DMS 273 treated with DMSO at 0.1 percent for 48 hours (cell line): ENCODE results near the gene POLR2H.
A peak's percentile ranks its signal among the peaks of the same experiment; 100 is the strongest.

Experiments
- DNase-seq: peaks from one replicate; lab custom pipeline; 2025; lab: John Stamatoyannopoulos, UW

POLR2H gene

GRCh38 chr3:184352149-184352785 is 9.2 kb upstream of the POLR2H start:
- no peak for DNase-seq

GRCh38 chr3:184352897-184353545 is 8.5 kb upstream of the POLR2H start:
- no peak for DNase-seq

- DNase-seq: no peak
Observed at GRCh38 chr3:184353546-184353941, 8.0 kb upstream of the POLR2H start.

DNA sequence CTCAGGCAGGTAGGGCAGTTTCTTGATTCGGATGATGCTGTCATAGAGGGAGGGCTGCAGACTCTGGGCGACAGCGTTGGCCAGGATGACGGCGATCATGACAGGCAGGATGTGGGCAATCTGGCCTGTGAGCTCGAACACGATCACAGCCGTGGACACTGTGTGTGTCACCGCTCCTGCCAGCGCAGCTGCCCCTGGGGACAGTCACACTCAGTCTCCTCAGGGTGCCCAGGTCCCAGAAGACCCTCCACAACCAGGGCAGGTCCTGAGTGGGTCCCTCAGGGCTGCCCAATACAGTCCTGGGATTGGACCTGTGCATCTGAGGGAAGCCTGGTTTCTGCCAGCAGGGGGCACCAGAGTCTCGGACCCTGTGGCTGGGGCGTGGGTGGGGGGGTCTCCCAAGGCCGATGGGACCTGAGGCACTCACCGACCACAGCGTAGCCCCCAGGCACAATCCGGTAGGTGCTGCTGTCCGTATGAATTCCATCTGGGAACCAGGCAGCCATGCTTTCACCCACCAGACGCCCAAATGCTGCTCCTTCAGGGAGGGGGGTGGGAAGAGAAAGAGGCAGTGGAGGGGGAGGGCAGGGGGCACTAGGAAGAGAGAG is 7.3 kb upstream of the POLR2H start:
- no peak for DNase-seq

- no peak for DNase-seq
Observed at GRCh38 chr3:184354754-184355153, 6.8 kb upstream of the POLR2H start.

GRCh38 chr3:184355261-184356040 is 6.1 kb upstream of the POLR2H start:
- no peak for DNase-seq

GRCh38 chr3:184357248-184358123 is 4.0 kb upstream of the POLR2H start:
- no peak for DNase-seq

GRCh38 chr3:184358124-184358767 is 3.3 kb upstream of the POLR2H start:
- no peak for DNase-seq

GRCh38 chr3:184358921-184359350 is 2.6 kb upstream of the POLR2H start:
- DNase-seq: no peak

DNA sequence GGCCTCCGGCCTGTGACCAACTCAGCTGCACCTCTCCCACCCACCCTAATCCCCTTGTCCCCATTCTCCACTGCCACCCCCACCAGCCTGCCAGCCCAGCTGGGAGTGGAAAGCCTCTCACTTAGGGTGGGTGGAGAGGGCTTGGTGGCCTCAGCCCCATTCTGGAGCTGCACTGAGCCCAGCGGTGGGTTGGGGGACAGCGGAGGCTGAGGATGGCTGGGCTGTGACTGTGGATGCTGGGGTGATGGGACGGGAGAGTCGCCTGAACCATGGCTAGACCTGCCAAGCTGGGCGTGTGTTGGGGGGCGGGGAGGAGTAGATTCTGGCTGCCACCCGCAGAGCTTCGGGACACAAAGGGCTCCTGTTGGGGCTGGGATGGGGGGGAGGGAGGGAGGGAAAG is 1.9 kb upstream of the POLR2H start:
- no peak for DNase-seq

DNA sequence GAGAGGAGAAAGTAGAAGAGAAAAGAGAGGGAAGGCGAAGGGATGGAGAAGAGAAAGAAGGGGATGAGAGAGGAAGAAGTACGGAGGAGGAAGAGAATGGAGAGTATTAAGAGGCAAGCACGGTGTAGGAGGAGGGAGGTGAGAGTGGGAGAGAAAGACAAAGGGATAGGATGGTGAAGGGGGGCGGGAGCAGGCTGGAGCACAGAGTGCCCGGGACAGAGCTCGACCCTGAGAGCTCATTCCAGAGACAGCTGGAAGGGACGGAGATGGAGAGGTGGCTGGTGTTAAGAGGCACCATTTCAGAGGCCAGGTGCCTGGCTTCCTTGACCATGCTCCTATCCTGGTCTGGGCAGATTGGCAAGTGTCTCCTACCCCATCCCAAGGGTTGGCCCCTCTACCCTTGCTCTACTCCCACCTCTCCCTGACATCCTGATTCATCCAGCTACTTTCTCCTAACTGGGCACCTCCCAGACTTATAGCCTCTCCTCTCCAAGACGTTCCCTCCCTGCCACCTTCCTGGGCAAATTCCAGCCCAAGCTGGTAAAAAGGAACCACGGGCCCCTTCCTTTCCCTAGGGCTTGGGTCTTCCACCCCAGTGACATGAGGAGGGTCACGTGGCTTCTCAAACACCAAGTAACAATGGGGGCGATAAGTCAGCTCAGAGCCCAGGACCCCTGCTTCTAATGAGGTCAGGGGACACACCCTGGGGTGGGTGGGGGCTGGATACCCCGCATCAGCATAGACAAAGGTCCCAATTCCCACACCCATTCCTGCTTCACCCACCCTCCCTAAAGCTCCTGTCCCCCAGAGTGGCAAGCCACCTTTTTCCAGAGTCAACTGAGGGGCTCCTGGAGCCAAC is 1.2 kb upstream of the POLR2H start:
- no peak for DNase-seq

DNA sequence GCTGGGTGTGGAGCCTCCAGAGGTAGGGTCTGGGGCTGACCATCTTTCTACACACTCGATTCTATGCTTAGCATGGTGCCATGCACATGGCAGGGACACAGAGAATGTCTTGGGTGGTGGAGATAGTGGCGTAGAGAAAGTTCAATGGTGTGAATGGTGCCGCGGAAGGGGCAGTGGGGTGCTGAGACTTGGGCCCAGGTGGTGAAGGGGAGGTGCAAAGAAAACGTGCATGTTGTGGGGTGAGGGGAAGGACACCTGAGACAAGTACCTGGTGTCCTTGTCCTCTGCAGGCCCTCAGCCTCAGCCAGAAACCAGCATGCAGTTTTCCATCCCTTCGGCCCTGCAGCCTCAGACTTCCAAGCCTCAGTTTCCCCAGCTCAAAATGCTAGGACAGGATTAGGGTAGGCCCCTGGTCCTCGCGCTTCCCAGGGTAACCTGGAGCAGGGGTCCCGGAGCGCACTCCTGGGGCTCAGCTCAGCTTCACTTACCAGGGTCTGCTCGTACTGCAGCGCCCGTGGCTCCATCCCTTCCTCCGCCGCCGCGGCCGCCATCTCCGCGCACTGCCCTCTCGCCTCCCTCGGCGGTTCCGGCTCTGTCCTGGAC is 480 bp upstream of the POLR2H start:
- DNase-seq: no peak

DNA sequence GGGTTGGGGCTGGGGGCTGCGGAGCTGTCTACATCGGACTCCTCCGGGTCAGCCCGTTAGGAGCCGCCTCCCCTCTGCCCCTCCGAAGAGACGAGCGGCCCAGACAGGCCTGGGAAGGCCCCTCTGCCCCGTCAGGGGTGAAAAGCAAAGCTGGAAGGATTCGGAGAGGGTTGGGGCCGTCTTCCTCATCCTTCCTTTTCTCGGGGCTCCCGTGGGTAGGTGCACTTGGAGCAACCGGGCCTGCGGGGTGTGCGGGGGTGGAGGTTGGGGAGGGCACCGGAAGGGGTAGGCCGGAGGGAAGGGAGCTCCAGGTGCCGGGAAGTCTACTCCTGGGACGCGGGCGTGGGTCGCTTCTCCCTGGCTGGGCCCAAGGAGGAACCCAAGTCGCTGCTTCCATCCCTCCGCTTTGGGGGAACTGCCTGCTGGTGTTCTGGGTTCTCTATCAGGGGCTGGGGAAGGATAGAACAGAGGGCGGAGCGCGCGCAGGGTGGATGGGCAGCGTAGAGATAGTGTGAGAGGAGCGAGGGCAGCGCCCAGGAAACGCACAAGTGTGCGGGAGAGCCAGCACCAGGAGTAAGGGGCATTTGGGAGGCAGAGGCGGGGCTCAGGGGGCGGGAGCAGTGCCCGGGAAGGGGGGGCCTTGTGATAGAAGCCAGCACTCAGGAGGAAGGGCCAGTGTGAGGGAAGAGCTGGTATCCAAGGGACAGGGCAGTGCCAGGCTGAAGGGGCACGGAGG is 590 bp downstream of the POLR2H start:
- peak; percentile 88 for DNase-seq

GRCh38 chr3:184362668-184363546 is 1.4 kb downstream of the POLR2H start:
- peak; percentile 99 for DNase-seq

DNA sequence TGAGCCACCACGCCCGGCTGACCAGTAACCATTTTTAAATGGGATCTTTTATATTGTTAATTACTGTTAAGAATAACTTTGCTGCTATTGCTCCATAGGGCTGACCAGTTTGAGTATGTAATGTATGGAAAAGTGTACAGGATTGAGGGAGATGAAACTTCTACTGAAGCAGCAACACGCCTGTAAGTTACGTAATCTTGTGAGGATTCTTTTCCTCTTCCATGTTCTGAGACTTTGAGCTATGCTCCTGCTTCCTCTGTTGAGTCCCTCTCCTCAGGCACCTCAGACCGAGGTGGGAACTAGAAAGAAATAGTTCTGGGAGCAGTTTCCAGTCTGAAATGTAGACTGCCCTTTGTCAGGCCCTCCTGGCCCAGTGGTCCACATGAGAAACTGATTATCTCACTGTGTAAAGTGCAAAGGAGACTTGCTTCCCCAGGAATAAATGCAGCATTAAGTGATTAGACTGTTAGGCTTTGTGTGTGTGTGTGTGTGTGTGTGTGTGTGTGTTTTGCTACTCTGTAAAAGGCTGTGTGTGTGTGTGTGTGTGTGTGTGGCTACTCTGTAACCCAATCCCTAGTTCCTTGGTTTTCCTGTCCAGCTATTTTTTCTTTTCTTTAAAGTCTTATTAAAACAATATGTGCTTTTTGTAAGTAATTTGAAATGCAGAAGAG is 5.2 kb downstream of the POLR2H start:
- no peak for DNase-seq

GRCh38 chr3:184368116-184368515 is 6.6 kb downstream of the POLR2H start:
- DNase-seq: no peak

DNA sequence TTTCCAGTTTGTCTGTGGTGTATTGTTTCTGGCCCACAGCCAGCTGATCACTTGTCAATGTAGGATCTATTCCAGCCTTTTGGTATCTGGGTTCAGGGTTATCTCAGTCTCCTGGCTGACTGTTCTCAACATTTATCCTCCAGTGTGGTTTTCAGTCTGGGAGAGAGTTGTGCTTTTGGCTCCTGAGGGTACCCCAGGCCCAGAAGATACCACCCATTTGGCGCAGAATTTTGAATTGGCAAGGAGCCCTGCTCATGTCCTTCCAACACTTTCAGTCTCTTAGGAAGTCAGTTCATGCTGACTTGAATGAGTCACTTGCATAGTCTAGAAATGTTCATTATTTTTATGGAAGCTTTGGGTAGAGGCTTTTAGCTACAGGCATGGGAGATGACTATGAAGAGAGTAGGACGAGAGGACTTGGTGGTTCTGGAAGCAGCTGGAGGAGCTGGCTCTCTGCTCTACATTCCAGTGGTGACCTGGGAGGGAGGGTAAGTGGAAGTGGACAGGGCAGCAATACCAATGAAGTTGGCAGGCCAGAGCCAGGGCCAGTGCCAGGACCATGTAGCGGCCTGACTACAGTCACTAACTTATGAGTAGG is 7.2 kb downstream of the POLR2H start:
- no peak for DNase-seq
